Keratinocyte (primary cell): ENCODE results near the gene FXYD5. TPM values are rescaled to one million over a fixed set of nuclear protein-coding genes. Genes with fewer than 3 reads are reported as not detected.
A peak's percentile ranks its signal among the peaks of the same experiment; 100 is the strongest.

Experiments used
- DNase-seq: peaks from one replicate; pipeline ENCODE4 v3.0.0-alpha.2; 2011; ENCODE audit warnings: low read depth, missing footprints, low spot score
- FAIRE-seq: peaks from 2 replicates; lab custom pipeline; 2011; peaks lifted over from hg19 to GRCh38; lab: Jason Lieb, UNC
- H2AFZ ChIP-seq: 2 replicates; pipeline ENCODE4 v1.6.0; 2012; ENCODE audit warnings: low read length, control low read depth, inconsistent platforms; ENCODE audit not compliant: control insufficient read depth
- H3K27ac ChIP-seq: 2 replicates; pipeline ENCODE4 v1.5.1; 2011; ENCODE audit warnings: low read length; ENCODE audit not compliant: control insufficient read depth, insufficient read depth
- H3K27me3 ChIP-seq: 3 replicates; pipeline ENCODE4 v1.6.0; 2011; ENCODE audit warnings: low read length; ENCODE audit not compliant: control insufficient read depth, insufficient read depth; ENCODE audit errors: extremely low read depth
- H3K36me3 ChIP-seq, 2 experiments: 2 replicates in 1 of 2; 3 replicates in 1 of 2; pipeline ENCODE4 v1.5.1; 2011; ENCODE audit warnings: low read length in 2 of 2, mild to moderate bottlenecking in 1 of 2; ENCODE audit not compliant: control insufficient read depth in 2 of 2, insufficient read depth in 2 of 2; ENCODE audit errors: extremely low read depth in 1 of 2
- H3K4me1 ChIP-seq: 3 replicates; pipeline ENCODE4 v1.5.1; 2011; ENCODE audit warnings: low read length; ENCODE audit not compliant: control insufficient read depth, insufficient read depth; ENCODE audit errors: extremely low read depth
- H3K4me2 ChIP-seq: 3 replicates; pipeline ENCODE4 v1.6.0; 2011; ENCODE audit warnings: low read depth, low read length; ENCODE audit not compliant: control insufficient read depth, insufficient read depth; ENCODE audit errors: extremely low read depth
- H3K4me3 ChIP-seq, 3 experiments: fragments of 200-600 bp in 1 of 3; sonication (generic) in 1 of 3; 2 replicates in 2 of 3; 3 replicates in 1 of 3; pipeline ENCODE4 v1.5.1; 2011 to 2016; ENCODE audit warnings: low read length in 3 of 3, mild to moderate bottlenecking in 3 of 3, control low read depth in 2 of 3, inconsistent platforms in 1 of 3, low read depth in 1 of 3, mixed read lengths in 1 of 3, mixed run types in 1 of 3, moderate library complexity in 1 of 3; ENCODE audit not compliant: control insufficient read depth in 2 of 3, insufficient read depth in 2 of 3; ENCODE audit errors: extremely low read depth in 1 of 3
- H3K79me2 ChIP-seq: 2 replicates; pipeline ENCODE4 v1.6.0; 2012; ENCODE audit warnings: low read length; ENCODE audit not compliant: control insufficient read depth, insufficient read depth
- H3K9ac ChIP-seq: 3 replicates; pipeline ENCODE4 v1.6.0; 2011; ENCODE audit warnings: low read length; ENCODE audit not compliant: control insufficient read depth, insufficient read depth; ENCODE audit errors: extremely low read depth
- H3K9me1 ChIP-seq: 3 replicates; pipeline ENCODE4 v1.6.0; 2011; ENCODE audit warnings: low read length; ENCODE audit not compliant: control insufficient read depth, insufficient read depth; ENCODE audit errors: extremely low read depth
- H3K9me3 ChIP-seq: 2 replicates; pipeline ENCODE4 v1.5.1; 2012; ENCODE audit warnings: low read depth, low read length; ENCODE audit not compliant: control insufficient read depth
- H4K20me1 ChIP-seq: 3 replicates; pipeline ENCODE4 v1.6.0; 2011; ENCODE audit warnings: low read length; ENCODE audit not compliant: control insufficient read depth, insufficient read depth; ENCODE audit errors: extremely low read depth
- CTCF ChIP-seq, 3 experiments: IDR thresholded peaks in 1 of 3; conservative IDR thresholded peaks in 1 of 3; optimal IDR thresholded peaks in 1 of 3; 2 replicates in 2 of 3; 3 replicates in 1 of 3; pipeline versions ENCODE3 to v1.5.1; 2011; ENCODE audit warnings: low read length in 3 of 3, mild to moderate bottlenecking in 3 of 3, moderate library complexity in 2 of 3, control low read depth in 1 of 3, inconsistent platforms in 1 of 3; ENCODE audit not compliant: insufficient read depth in 2 of 3; ENCODE audit errors: extremely low read depth in 1 of 3
- EZH2 ChIP-seq: IDR thresholded peaks from one replicate; pipeline ENCODE4 v1.6.1; 2012; ENCODE audit warnings: inconsistent platforms, mild to moderate bottlenecking, low read length, moderate library complexity
- dilution Hi-C: fragments of 300-500 bp; cut with MboI; formaldehyde crosslinking; loops from one replicate; pipeline ENCODE4 v1.7.0; 2020; ENCODE audit warnings: low sequenced_read_pairs; ENCODE audit not compliant: extremely low pct_ligation_motif_present
- polyA plus RNA-seq, 5 experiments: library from polyadenylated mRNA; depleted of rRNA in 3 of 5; stranded (reverse) in 3 of 5; stranded (forward) in 1 of 5; unstranded in 1 of 5; fragments of >200 nt; gene quantifications; 1 replicate in 1 of 5; 2 replicates in 3 of 5; 3 replicates in 1 of 5; pipeline versions ENCODE4 v1.2.1 to v1.2.3, GENCODE V29; 2011 to 2012; ENCODE audit warnings: missing spikeins in 2 of 5, low read depth in 1 of 5, low replicate concordance in 1 of 5

The FXYD5 gene
- polyA plus RNA-seq, 1 donor (not counting 4 experiments of a cell fraction or from before 2014, with no cell fraction given), result 122 TPM

- Histone ChIP-seq H3K27ac (peak overlapping the region; percentile 43), H2AFZ (peak overlapping the region; percentile 56)
- peak; percentile 75 for FAIRE-seq
These were observed 43.6 kb upstream of the FXYD5 start for GRCh38 chr19:35110974-35111373.

GRCh38 chr19:35112995-35113688 lies 41.4 kb upstream of the FXYD5 start:
- H4K20me1 ChIP-seq, result no peaks in the 10 kb centered on the region
- no peak overlapping the region for H2AFZ ChIP-seq
- H3K27ac ChIP-seq, result no peak overlapping the region
- TF ChIP-seq EZH2 (no peak), CTCF (optimal IDR thresholded peaks at IDR 0.05 in 1 of 3, IDR thresholded peaks at IDR 0.05 in 1 of 3, conservative IDR thresholded peaks at IDR 0.05 in 1 of 3; ENCODE audit: extremely low read depth in 1 of 3, insufficient read depth in 2 of 3, low read length in 3 of 3) (no peak)
- DNase-seq, result no peak
- H3K4me2 ChIP-seq, result no peak overlapping the region
- no peak for FAIRE-seq
- dilution Hi-C loops, result no loop called here
- H3K36me3 ChIP-seq, result no peaks in the 10 kb centered on the region
- no peaks in the 10 kb centered on the region for H3K9me1 ChIP-seq
- no peak overlapping the region for H3K9ac ChIP-seq
- no peaks in the 10 kb centered on the region for H3K27me3 ChIP-seq
- peaks cover 23% of the 10 kb centered on the region for H3K79me2 ChIP-seq
- H3K9me3 ChIP-seq, result no peaks in the 10 kb centered on the region
- H3K4me3 ChIP-seq, result no peak overlapping the region
- H3K4me1 ChIP-seq, result peaks cover 56% of the 10 kb centered on the region

More at GRCh38 chr19:35110974-35111373, 43.6 kb upstream of the FXYD5 start:
- peaks cover 55% of the 10 kb centered on the region for H3K4me1 ChIP-seq
- H3K4me2 ChIP-seq, result peak overlapping the region; percentile 60
- dilution Hi-C loops, result no loop called here
- H4K20me1 ChIP-seq, result no peaks in the 10 kb centered on the region
- TF ChIP-seq CTCF (optimal IDR thresholded peaks at IDR 0.05 in 1 of 3, IDR thresholded peaks at IDR 0.05 in 1 of 3, conservative IDR thresholded peaks at IDR 0.05 in 1 of 3; ENCODE audit: extremely low read depth in 1 of 3, insufficient read depth in 2 of 3, low read length in 3 of 3), result no peak
- no peak for TF ChIP-seq EZH2
- DNase-seq, result no peak
- peaks cover 3% of the 10 kb centered on the region for H3K79me2 ChIP-seq
- H3K9me1 ChIP-seq, result no peaks in the 10 kb centered on the region
- no peaks in the 10 kb centered on the region for H3K27me3 ChIP-seq
- H3K36me3 ChIP-seq, result no peaks in the 10 kb centered on the region
- no peaks in the 10 kb centered on the region for H3K9me3 ChIP-seq
- no peak overlapping the region for H3K9ac ChIP-seq
- no peak overlapping the region for H3K4me3 ChIP-seq
